ENCODE measurements around the gene VPS13C.

- TF ChIP-seq, protein P1, sequence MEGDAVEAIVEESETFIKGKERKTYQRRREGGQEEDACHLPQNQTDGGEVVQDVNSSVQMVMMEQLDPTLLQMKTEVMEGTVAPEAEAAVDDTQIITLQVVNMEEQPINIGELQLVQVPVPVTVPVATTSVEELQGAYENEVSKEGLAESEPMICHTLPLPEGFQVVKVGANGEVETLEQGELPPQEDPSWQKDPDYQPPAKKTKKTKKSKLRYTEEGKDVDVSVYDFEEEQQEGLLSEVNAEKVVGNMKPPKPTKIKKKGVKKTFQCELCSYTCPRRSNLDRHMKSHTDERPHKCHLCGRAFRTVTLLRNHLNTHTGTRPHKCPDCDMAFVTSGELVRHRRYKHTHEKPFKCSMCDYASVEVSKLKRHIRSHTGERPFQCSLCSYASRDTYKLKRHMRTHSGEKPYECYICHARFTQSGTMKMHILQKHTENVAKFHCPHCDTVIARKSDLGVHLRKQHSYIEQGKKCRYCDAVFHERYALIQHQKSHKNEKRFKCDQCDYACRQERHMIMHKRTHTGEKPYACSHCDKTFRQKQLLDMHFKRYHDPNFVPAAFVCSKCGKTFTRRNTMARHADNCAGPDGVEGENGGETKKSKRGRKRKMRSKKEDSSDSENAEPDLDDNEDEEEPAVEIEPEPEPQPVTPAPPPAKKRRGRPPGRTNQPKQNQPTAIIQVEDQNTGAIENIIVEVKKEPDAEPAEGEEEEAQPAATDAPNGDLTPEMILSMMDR (IDR thresholded peaks at IDR 0.05), result no peak
- TF ChIP-seq EP300 (IDR thresholded peaks at IDR 0.05), result no peak
- no peak for TF ChIP-seq POLR2A (IDR thresholded peaks at IDR 0.05)
These were observed 228.7 kb downstream of the VPS13C start for GRCh38 chr15:61831505-61831921.

Data from tibial nerve (tissue), 4 donors.